Progenitor cell of endocrine pancreas (in vitro differentiated cells): ENCODE data around the gene SNCAIP. TPM values are rescaled to one million over a fixed set of nuclear protein-coding genes. Genes with fewer than 3 reads are reported as not detected.
"Not testable (repeated sequence)": the region's sequence is repeated elsewhere in the genome, so short reads cannot be mapped to it uniquely, and the experiment has no call there.

ENCODE experiments used
- DNase-seq: peaks from one replicate; pipeline ENCODE4 v3.0.0; 2021; ENCODE audit warnings: low spot score; ENCODE audit not compliant: unreplicated experiment
- H3K27ac Mint-ChIP-seq: 2 replicates; pipeline ENCODE4 v1.8.0; 2021; ENCODE audit warnings: mild to moderate bottlenecking, moderate library complexity, mixed read lengths
- H3K27me3 Mint-ChIP-seq: 2 replicates; pipeline ENCODE4 v1.8.0; 2021; ENCODE audit warnings: mixed read lengths
- H3K36me3 Mint-ChIP-seq: 2 replicates; pipeline ENCODE4 v1.8.0; 2022; ENCODE audit warnings: mixed read lengths; ENCODE audit not compliant: insufficient read depth
- H3K4me1 Mint-ChIP-seq: 2 replicates; pipeline ENCODE4 v1.8.0; 2021; ENCODE audit warnings: low read depth, mixed read lengths
- H3K4me3 Mint-ChIP-seq: 2 replicates; pipeline ENCODE4 v1.8.0; 2021; ENCODE audit warnings: low read depth, mild to moderate bottlenecking, moderate library complexity, mixed read lengths
- H3K9me3 Mint-ChIP-seq: 2 replicates; pipeline ENCODE4 v1.8.0; 2021; ENCODE audit warnings: low read depth, mixed read lengths
- CTCF ChIP-seq: fragments of 200-600 bp; sonication (generic); IDR thresholded peaks from one replicate; pipeline ENCODE4 v1.5.0; 2021; ENCODE audit warnings: antibody characterized with exemption, mild to moderate bottlenecking; ENCODE audit not compliant: unreplicated experiment
- total RNA-seq: library from RNA; stranded (reverse); gene quantifications from 2 replicates; pipeline ENCODE4 v1.2.1, GENCODE V29; 2021

The SNCAIP gene
- total RNA-seq, 1 donor from 2014 or later: 13.7 TPM

- Mint-ChIP-seq H3K27me3 (no peaks in the 10 kb centered on the region), H3K36me3 (no peaks in the 10 kb centered on the region), H3K4me1 (peaks cover 11% of the 10 kb centered on the region), H3K27ac (no peak overlapping the region), H3K9me3 (peaks cover 10% of the 10 kb centered on the region), H3K4me3 (no peak overlapping the region)
- DNase-seq: no peak
- TF ChIP-seq CTCF: no peak
Measured at GRCh38 chr5:122484103-122484502, 172.1 kb downstream of the SNCAIP start.

- H3K27ac Mint-ChIP-seq: no peak overlapping the region
- H3K36me3 Mint-ChIP-seq: no peaks in the 10 kb centered on the region
- H3K4me1 Mint-ChIP-seq: peaks cover 2% of the 10 kb centered on the region
- no peak for TF ChIP-seq CTCF
- no peak overlapping the region for H3K4me3 Mint-ChIP-seq
- DNase-seq: no peak
- H3K27me3 Mint-ChIP-seq: no peaks in the 10 kb centered on the region
- H3K9me3 Mint-ChIP-seq: peaks cover 10% of the 10 kb centered on the region
Measured at GRCh38 chr5:122485226-122485625, 173.2 kb downstream of the SNCAIP start.

GRCh38 chr5:122486616-122487015 lies 174.6 kb downstream of the SNCAIP start:
- not testable (repeated sequence) for DNase-seq, H3K36me3 Mint-ChIP-seq, H3K27me3 Mint-ChIP-seq, H3K27ac Mint-ChIP-seq, H3K4me1 Mint-ChIP-seq, H3K4me3 Mint-ChIP-seq
- peaks cover 10% of the 10 kb centered on the region for H3K9me3 Mint-ChIP-seq

- no peaks in the 10 kb centered on the region for H3K36me3 Mint-ChIP-seq
- H3K27me3 Mint-ChIP-seq: no peaks in the 10 kb centered on the region
- TF ChIP-seq CTCF: no peak
Measured at GRCh38 chr5:122490718-122491117, 178.7 kb downstream of the SNCAIP start.

GRCh38 chr5:122492675-122493074 lies 180.6 kb downstream of the SNCAIP start:
- Mint-ChIP-seq H3K4me3 (no peak overlapping the region), H3K9me3 (peaks cover 3% of the 10 kb centered on the region), H3K27ac (no peak overlapping the region), H3K36me3 (no peaks in the 10 kb centered on the region), H3K4me1 (peaks cover 16% of the 10 kb centered on the region), H3K27me3 (no peaks in the 10 kb centered on the region)
- no peak for DNase-seq
- TF ChIP-seq CTCF: peak; percentile 31

More at GRCh38 chr5:122490718-122491117, 178.7 kb downstream of the SNCAIP start:
- DNase-seq: no peak
- Mint-ChIP-seq H3K4me3 (no peak overlapping the region), H3K4me1 (peaks cover 16% of the 10 kb centered on the region), H3K27ac (no peak overlapping the region), H3K9me3 (peaks cover 3% of the 10 kb centered on the region)
